Karpas-422 (cell line): Measurements from ENCODE around the gene PPM1N. TPM values are rescaled to one million over a fixed set of nuclear protein-coding genes. Genes with fewer than 3 reads are reported as not detected.

Experiments used
- DNase-seq: peaks from one replicate; pipeline ENCODE4 v3.0.0-alpha.2; 2015
- H2AFZ ChIP-seq: fragments of 200-600 bp; sonication (generic); 2 replicates; pipeline ENCODE4 v1.6.1; 2014; ENCODE audit warnings: antibody characterized with exemption, low read length, mixed read lengths
- H3K27ac ChIP-seq: fragments of 200-600 bp; sonication (generic); 2 replicates; pipeline ENCODE4 v1.5.1; 2014; ENCODE audit warnings: mild to moderate bottlenecking, low read length, moderate library complexity
- H3K27me3 ChIP-seq: fragments of 200-600 bp; sonication (generic); 2 replicates; pipeline ENCODE4 v1.6.1; 2014; ENCODE audit warnings: low read length, mixed read lengths
- H3K36me3 ChIP-seq: fragments of 200-600 bp; sonication (generic); 2 replicates; pipeline ENCODE4 v1.6.1; 2014; ENCODE audit warnings: low read length, mixed read lengths; ENCODE audit not compliant: insufficient read depth
- H3K4me1 ChIP-seq: fragments of 200-600 bp; sonication (generic); 2 replicates; pipeline ENCODE4 v1.6.1; 2014; ENCODE audit warnings: mild to moderate bottlenecking, low read length, mixed read lengths
- H3K4me2 ChIP-seq: fragments of 200-600 bp; sonication (generic); 2 replicates; pipeline ENCODE4 v1.6.1; 2014; ENCODE audit warnings: low read length, low read depth, mild to moderate bottlenecking; ENCODE audit not compliant: poor library complexity, severe bottlenecking
- H3K4me3 ChIP-seq: fragments of 200-600 bp; sonication (generic); 2 replicates; pipeline ENCODE4 v1.5.1; 2014; ENCODE audit warnings: mild to moderate bottlenecking, antibody characterized with exemption, low read length, mixed read lengths
- H3K79me2 ChIP-seq: fragments of 200-600 bp; sonication (generic); 2 replicates; pipeline ENCODE4 v1.6.1; 2014; ENCODE audit warnings: mild to moderate bottlenecking, low read length, mixed read lengths
- H3K9ac ChIP-seq: fragments of 200-600 bp; sonication (generic); 2 replicates; pipeline ENCODE4 v1.6.0; 2014; ENCODE audit warnings: low read length
- H3K9me2 ChIP-seq: fragments of 200-600 bp; sonication (generic), shearing (Covaris generic); replicated peaks from 2 replicates; pipeline ENCODE4 v1.6.0; 2014; ENCODE audit warnings: mild to moderate bottlenecking, low read length, moderate library complexity; ENCODE audit not compliant: insufficient read depth
- H3K9me3 ChIP-seq: fragments of 300-700, 200-600 bp; sonication (generic); 2 replicates; pipeline ENCODE4 v1.6.1; 2014; ENCODE audit warnings: low read length, mixed read lengths
- H4K20me1 ChIP-seq: fragments of 200-600 bp; sonication (generic); 2 replicates; pipeline ENCODE4 v1.6.1; 2014; ENCODE audit warnings: mild to moderate bottlenecking, antibody characterized with exemption, low read length, low read depth; ENCODE audit not compliant: insufficient read depth
- total RNA-seq: library from RNA; depleted of rRNA; stranded (reverse); fragments of >200 nt; shearing (Covaris generic); gene quantifications from 2 replicates; pipeline ENCODE4 v1.2.3, GENCODE V29; 2014; ENCODE audit warnings: low replicate concordance

Gene PPM1N
- total RNA-seq, 1 experiment from 2014 or later = 0.71 TPM

GRCh38 chr19:45457776-45458175, 40.5 kb upstream of the PPM1N start:
- no peak overlapping the region for H3K4me2 ChIP-seq
- no peak overlapping the region for H3K27ac ChIP-seq
- no peak for DNase-seq
- H3K4me1 ChIP-seq = peaks cover 16% of the 10 kb centered on the region
- H4K20me1 ChIP-seq = no peaks in the 10 kb centered on the region
- H3K36me3 ChIP-seq = no peaks in the 10 kb centered on the region
- no peak overlapping the region for H2AFZ ChIP-seq
- H3K9me2 ChIP-seq = no peaks in the 10 kb centered on the region
- no peak overlapping the region for H3K9ac ChIP-seq
- H3K4me3 ChIP-seq = no peak overlapping the region
- H3K9me3 ChIP-seq = no peaks in the 10 kb centered on the region
- H3K79me2 ChIP-seq = no peaks in the 10 kb centered on the region
- H3K27me3 ChIP-seq = no peaks in the 10 kb centered on the region

DNA sequence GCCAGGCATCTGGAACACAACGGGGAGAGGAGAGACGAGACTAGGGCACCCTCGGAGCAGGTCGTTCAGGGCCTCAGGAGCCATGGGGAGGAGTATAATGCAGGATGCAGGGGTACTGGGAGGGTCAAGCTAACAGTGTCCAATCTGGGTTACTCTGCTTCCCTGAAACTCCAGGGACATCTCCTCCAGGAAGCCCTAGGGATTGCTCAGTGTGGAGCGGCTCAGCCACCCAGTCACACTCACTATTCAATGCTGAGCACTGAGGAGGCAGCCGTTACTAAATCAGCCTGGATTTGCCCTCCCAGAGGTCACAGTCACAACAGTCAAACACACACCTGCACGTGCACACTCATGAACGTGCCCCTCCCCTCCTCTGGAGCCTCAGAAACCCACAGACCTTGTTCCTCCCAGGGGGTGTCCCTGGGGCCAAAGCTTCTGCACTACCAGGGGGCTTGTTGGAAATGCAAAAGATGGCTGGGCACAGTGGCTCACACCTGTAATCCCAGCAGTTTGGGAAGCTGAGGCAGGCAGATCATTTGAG, 37.4 kb upstream of the PPM1N start:
- H3K36me3 ChIP-seq = no peaks in the 10 kb centered on the region
- no peaks in the 10 kb centered on the region for H4K20me1 ChIP-seq
- H3K27ac ChIP-seq = no peak overlapping the region
- H3K4me3 ChIP-seq = no peak overlapping the region
- H2AFZ ChIP-seq = no peak overlapping the region
- H3K79me2 ChIP-seq = no peaks in the 10 kb centered on the region
- H3K27me3 ChIP-seq = no peaks in the 10 kb centered on the region
- H3K4me1 ChIP-seq = peaks cover 15% of the 10 kb centered on the region
- H3K9me2 ChIP-seq = no peaks in the 10 kb centered on the region
- H3K9ac ChIP-seq = 0 out of 2 replicates have a peak overlapping the region, but pooled peaks have one; percentile 30
- H3K9me3 ChIP-seq = no peaks in the 10 kb centered on the region
- H3K4me2 ChIP-seq = no peak overlapping the region
- DNase-seq = no peak

GRCh38 chr19:45462174-45462573, 36.1 kb upstream of the PPM1N start:
- DNase-seq = peak; percentile 37
- no peak overlapping the region for H3K9ac ChIP-seq

DNA sequence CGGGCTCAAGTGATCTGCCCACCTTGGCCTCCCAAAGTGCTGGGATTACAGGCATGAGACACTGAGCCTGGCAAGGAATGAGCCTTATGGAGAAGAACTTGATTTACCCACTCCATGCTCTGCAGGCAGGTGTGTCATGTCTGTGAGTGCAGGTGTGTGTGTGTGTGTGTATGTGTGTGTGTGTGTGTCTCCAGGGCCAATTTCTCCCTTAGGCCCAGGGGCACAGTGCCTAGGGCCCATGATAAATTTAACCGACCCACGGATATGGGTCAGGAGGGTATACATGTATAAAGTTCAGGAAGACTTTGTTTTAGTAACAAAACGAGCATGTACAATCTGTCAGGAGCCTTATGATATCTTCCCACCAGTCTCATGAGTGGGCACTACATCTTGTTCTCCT, 35.0 kb upstream of the PPM1N start:
- Histone ChIP-seq H3K27ac (no peak overlapping the region), H3K79me2 (0 out of 2 replicates have a peak, but pooled peaks cover 3% of the 10 kb centered on the region), H3K9me3 (no peaks in the 10 kb centered on the region)

More at GRCh38 chr19:45462174-45462573, 36.1 kb upstream of the PPM1N start:
- H3K9me2 ChIP-seq = no peaks in the 10 kb centered on the region
- H4K20me1 ChIP-seq = no peaks in the 10 kb centered on the region
- no peak overlapping the region for H3K4me2 ChIP-seq
- no peak overlapping the region for H3K4me3 ChIP-seq
- no peaks in the 10 kb centered on the region for H3K36me3 ChIP-seq
- no peak overlapping the region for H3K27ac ChIP-seq
- peaks cover 11% of the 10 kb centered on the region for H3K4me1 ChIP-seq
- H3K27me3 ChIP-seq = no peaks in the 10 kb centered on the region
- H3K9me3 ChIP-seq = no peaks in the 10 kb centered on the region
- no peak overlapping the region for H2AFZ ChIP-seq
- no peaks in the 10 kb centered on the region for H3K79me2 ChIP-seq

GRCh38 chr19:45464274-45464673, 34.0 kb upstream of the PPM1N start:
- Histone ChIP-seq H3K9me3 (no peaks in the 10 kb centered on the region), H3K79me2 (0 out of 2 replicates have a peak, but pooled peaks cover 7% of the 10 kb centered on the region), H4K20me1 (no peaks in the 10 kb centered on the region), H3K4me2 (no peak overlapping the region), H3K9me2 (no peaks in the 10 kb centered on the region), H3K27me3 (no peaks in the 10 kb centered on the region), H3K27ac (no peak overlapping the region), H3K36me3 (no peaks in the 10 kb centered on the region), H3K4me3 (no peak overlapping the region), H3K9ac (no peak overlapping the region), H2AFZ (no peak overlapping the region), H3K4me1 (peaks cover 19% of the 10 kb centered on the region)
- DNase-seq = no peak

More for the DNA sequence above, 35.0 kb upstream of the PPM1N start:
- DNase-seq = no peak
- Histone ChIP-seq H3K9me2 (no peaks in the 10 kb centered on the region), H3K27me3 (no peaks in the 10 kb centered on the region), H3K36me3 (no peaks in the 10 kb centered on the region), H3K4me1 (peaks cover 19% of the 10 kb centered on the region), H4K20me1 (no peaks in the 10 kb centered on the region), H3K9ac (no peak overlapping the region), H3K4me2 (no peak overlapping the region), H3K4me3 (no peak overlapping the region), H2AFZ (no peak overlapping the region)

GRCh38 chr19:45464852-45465441, 33.3 kb upstream of the PPM1N start:
- Histone ChIP-seq H3K9ac (no peak overlapping the region), H3K27ac (no peak overlapping the region), H2AFZ (no peak overlapping the region), H3K9me2 (no peaks in the 10 kb centered on the region), H3K4me3 (no peak overlapping the region), H3K36me3 (no peaks in the 10 kb centered on the region), H4K20me1 (no peaks in the 10 kb centered on the region), H3K79me2 (0 out of 2 replicates have a peak, but pooled peaks cover 7% of the 10 kb centered on the region), H3K27me3 (no peaks in the 10 kb centered on the region), H3K4me2 (no peak overlapping the region), H3K9me3 (no peaks in the 10 kb centered on the region), H3K4me1 (peaks cover 25% of the 10 kb centered on the region)
- DNase-seq = no peak

DNA sequence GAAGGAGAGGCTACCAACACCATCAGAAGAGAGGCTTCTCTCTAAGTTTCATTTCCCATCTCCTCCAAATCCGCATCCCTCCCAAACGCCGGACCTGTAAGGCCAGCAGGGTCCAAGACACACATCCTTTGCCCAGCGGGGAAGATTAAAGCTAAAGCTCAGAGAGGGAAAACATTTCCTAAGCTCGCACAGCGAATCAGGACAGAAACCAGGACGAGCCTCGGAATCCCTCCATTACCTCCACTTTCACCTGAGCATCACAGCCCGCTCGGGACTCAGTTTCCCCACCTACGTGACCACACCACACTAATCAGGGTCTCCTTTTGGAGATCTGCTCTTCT, 31.2 kb upstream of the PPM1N start:
- H4K20me1 ChIP-seq = no peaks in the 10 kb centered on the region
- peak; percentile 59 for DNase-seq
- peak overlapping the region; percentile 73 for H2AFZ ChIP-seq
- H3K9ac ChIP-seq = peak overlapping the region; percentile 62
- H3K4me2 ChIP-seq = peak overlapping the region; percentile 88
- H3K36me3 ChIP-seq = no peaks in the 10 kb centered on the region
- H3K4me3 ChIP-seq = peak overlapping the region; percentile 88
- H3K9me3 ChIP-seq = no peaks in the 10 kb centered on the region
- no peaks in the 10 kb centered on the region for H3K27me3 ChIP-seq
- 0 out of 2 replicates have a peak, but pooled peaks cover 7% of the 10 kb centered on the region for H3K79me2 ChIP-seq
- H3K4me1 ChIP-seq = peaks cover 25% of the 10 kb centered on the region
- H3K27ac ChIP-seq = no peak overlapping the region
- H3K9me2 ChIP-seq = no peaks in the 10 kb centered on the region

- H2AFZ ChIP-seq = peak within 1 kb of the TSS; percentile 73
- no peaks in the 10 kb centered on the region for H3K9me2 ChIP-seq
- H3K4me1 ChIP-seq = peaks cover 25% of the 10 kb centered on the region
- H3K36me3 ChIP-seq = no peaks in the 10 kb centered on the region
- 0 out of 2 replicates have a peak, but pooled peaks cover 7% of the 10 kb centered on the region for H3K79me2 ChIP-seq
- peak within 1 kb of the TSS; percentile 77 for H3K27ac ChIP-seq
- no peaks in the 10 kb centered on the region for H3K27me3 ChIP-seq
- no peaks in the 10 kb centered on the region for H3K9me3 ChIP-seq
- H4K20me1 ChIP-seq = no peaks in the 10 kb centered on the region
- peak within 1 kb of the TSS; percentile 82 for H3K9ac ChIP-seq
- H3K4me2 ChIP-seq = peak within 1 kb of the TSS; percentile 88
- peak within 1 kb of the TSS; percentile 88 for H3K4me3 ChIP-seq
- peak; percentile 99 for DNase-seq
These were observed 30.6 kb upstream of the PPM1N start, which contains the start of gene FOSB for GRCh38 chr19:45467456-45468158. Gene FOSB (plus strand): TSS chr19:45467996. CDS start chr19:45468587, 591 bp downstream.
